ENCODE measurements around the gene SLC12A8. TPM values are rescaled to one million over a fixed set of nuclear protein-coding genes. Genes with fewer than 3 reads are reported as not detected.

SLC12A8 gene
- total and polyA plus RNA-seq, 10 of the 15 experiments (the other 5 are each of a cell fraction or from before 2014, with no cell fraction given), result 2.5 to 71.6 (median 50.1) TPM

DNA sequence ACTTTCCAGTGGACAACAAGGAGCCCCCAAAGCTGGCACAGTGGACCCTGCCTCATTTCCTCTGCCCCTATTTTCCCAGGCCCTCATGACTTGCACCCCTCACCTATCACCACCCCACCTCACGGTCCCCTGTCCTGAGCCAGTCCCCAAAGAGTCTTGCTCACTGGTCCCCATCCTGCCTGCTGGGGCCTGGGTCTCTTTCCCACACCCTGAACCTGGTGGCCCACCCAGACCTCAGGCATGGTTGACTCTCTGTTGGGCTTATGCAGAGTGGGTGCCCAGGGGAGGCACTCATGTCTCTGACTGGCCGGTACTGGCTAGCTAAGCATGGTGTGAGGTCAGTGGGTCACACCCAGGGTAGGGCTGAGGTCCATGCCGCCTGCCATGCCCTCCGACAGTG, 73.2 kb downstream of the SLC12A8 start:
- TF ChIP-seq RB1 (IDR thresholded peaks at IDR 0.05; ENCODE audit: borderline replicate concordance) (no peak), HDAC2 (IDR thresholded peaks at IDR 0.05) (no peak), GATAD2B (conservative IDR thresholded peaks at IDR 0.05; ENCODE audit: low read depth) (no peak), ZZZ3 (IDR thresholded peaks at IDR 0.05; ENCODE audit: control insufficient read depth, insufficient read length, low read depth) (no peak)
- TF ChIP-seq, protein P1, sequence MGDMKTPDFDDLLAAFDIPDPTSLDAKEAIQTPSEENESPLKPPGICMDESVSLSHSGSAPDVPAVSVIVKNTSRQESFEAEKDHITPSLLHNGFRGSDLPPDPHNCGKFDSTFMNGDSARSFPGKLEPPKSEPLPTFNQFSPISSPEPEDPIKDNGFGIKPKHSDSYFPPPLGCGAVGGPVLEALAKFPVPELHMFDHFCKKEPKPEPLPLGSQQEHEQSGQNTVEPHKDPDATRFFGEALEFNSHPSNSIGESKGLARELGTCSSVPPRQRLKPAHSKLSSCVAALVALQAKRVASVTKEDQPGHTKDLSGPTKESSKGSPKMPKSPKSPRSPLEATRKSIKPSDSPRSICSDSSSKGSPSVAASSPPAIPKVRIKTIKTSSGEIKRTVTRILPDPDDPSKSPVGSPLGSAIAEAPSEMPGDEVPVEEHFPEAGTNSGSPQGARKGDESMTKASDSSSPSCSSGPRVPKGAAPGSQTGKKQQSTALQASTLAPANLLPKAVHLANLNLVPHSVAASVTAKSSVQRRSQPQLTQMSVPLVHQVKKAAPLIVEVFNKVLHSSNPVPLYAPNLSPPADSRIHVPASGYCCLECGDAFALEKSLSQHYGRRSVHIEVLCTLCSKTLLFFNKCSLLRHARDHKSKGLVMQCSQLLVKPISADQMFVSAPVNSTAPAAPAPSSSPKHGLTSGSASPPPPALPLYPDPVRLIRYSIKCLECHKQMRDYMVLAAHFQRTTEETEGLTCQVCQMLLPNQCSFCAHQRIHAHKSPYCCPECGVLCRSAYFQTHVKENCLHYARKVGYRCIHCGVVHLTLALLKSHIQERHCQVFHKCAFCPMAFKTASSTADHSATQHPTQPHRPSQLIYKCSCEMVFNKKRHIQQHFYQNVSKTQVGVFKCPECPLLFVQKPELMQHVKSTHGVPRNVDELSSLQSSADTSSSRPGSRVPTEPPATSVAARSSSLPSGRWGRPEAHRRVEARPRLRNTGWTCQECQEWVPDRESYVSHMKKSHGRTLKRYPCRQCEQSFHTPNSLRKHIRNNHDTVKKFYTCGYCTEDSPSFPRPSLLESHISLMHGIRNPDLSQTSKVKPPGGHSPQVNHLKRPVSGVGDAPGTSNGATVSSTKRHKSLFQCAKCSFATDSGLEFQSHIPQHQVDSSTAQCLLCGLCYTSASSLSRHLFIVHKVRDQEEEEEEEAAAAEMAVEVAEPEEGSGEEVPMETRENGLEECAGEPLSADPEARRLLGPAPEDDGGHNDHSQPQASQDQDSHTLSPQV (IDR thresholded peaks at IDR 0.05), result no peak
- TF ChIP-seq, protein P2, sequence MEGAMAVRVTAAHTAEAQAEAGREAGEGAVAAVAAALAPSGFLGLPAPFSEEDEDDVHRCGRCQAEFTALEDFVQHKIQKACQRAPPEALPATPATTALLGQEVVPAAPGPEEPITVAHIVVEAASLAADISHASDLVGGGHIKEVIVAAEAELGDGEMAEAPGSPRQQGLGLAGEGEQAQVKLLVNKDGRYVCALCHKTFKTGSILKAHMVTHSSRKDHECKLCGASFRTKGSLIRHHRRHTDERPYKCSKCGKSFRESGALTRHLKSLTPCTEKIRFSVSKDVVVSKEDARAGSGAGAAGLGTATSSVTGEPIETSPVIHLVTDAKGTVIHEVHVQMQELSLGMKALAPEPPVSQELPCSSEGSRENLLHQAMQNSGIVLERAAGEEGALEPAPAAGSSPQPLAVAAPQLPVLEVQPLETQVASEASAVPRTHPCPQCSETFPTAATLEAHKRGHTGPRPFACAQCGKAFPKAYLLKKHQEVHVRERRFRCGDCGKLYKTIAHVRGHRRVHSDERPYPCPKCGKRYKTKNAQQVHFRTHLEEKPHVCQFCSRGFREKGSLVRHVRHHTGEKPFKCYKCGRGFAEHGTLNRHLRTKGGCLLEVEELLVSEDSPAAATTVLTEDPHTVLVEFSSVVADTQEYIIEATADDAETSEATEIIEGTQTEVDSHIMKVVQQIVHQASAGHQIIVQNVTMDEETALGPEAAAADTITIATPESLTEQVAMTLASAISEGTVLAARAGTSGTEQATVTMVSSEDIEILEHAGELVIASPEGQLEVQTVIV (IDR thresholded peaks at IDR 0.05; ENCODE audit: borderline replicate concordance, partially characterized antibody), result no peak
- BruUV-seq (replicated peaks), result no TSS peak
- Histone ChIP-seq H3K4me1 (ENCODE audit: control insufficient read depth, insufficient read depth, low read length) (peaks cover 92% of the 10 kb centered on the region), H3K27ac (ENCODE audit: control insufficient read depth, insufficient read depth) (peak overlapping the region; percentile 95), H3K4me2 (ENCODE audit: control insufficient read depth, insufficient read depth) (peak overlapping the region; percentile 46), H3K9me3 (replicated peaks; ENCODE audit: control insufficient read depth, insufficient read depth, low read length) (no peaks in the 10 kb centered on the region; the same call in 2 of the 3 replicates), H3K79me2 (ENCODE audit: control insufficient read depth, insufficient read depth, low read length) (no peaks in the 10 kb centered on the region; the same call in 1 of the 2 replicates), H2AFZ (ENCODE audit: control insufficient read depth, low read depth, low read length) (no peak overlapping the region), H3K27me3 (replicated peaks in 1 of 2; ENCODE audit: control insufficient read depth in 2 of 2, insufficient read depth in 2 of 2, low read length in 1 of 2) (no peaks in the 10 kb centered on the region), H3K36me3 (ENCODE audit: control insufficient read depth in 2 of 2, insufficient read depth in 2 of 2, low read length in 1 of 2) (no peaks in the 10 kb centered on the region), H4K20me1 (ENCODE audit: control insufficient read depth, insufficient read depth) (no peaks in the 10 kb centered on the region), H3K4me3 (no peak overlapping the region), H3K9ac (ENCODE audit: control insufficient read depth, insufficient read depth, low read length) (no peak overlapping the region)
- no peak for ATAC-seq
- FAIRE-seq, result no peak
- DNase-seq (ENCODE audit: low read depth, low spot score), result no peak
- intact Hi-C loops (cut with micrococcal nuclease; ENCODE audit: unreplicated experiment) (no loop called here), in situ Hi-C loops (cut with MboI) (no loop called here)
- RAD21 ChIA-PET (ENCODE audit: unreplicated experiment), result interaction anchor here (0.8 to 12.0 kb wide), 5 partner anchors 19 to 205 kb away, joined by 3 to 106 read pairs (median 4); partner anchors contain the start of gene MUC13
- POLR2A ChIA-PET, result interaction anchor here (0.5 to 1.3 kb wide), 7 partner anchors 11 to 267 kb away, joined by 3 to 5 read pairs (median 3); no protein-coding TSS in a partner anchor
- SMC1A ChIA-PET (ENCODE audit: uncharacterized antibody, unreplicated experiment), result interaction anchor here (0.8 to 9.3 kb wide), 7 partner anchors 13 to 206 kb away, joined by 3 to 54 read pairs (median 11); no protein-coding TSS in a partner anchor
- WGBS (ENCODE audit: insufficient coverage, insufficient replicate concordance, low lambda C conversion rate, missing lambda C conversion rate), result 100% methylated on average over 4 of the region's 4 CpGs
- CTCF ChIA-PET, result interaction anchor here (1.3 to 1.5 kb wide), 2 partner anchors 9 to 144 kb away, joined by 3 to 7 read pairs; no protein-coding TSS in a partner anchor
